Measurements from ENCODE around the gene IRX2.

Gene IRX2

DNA sequence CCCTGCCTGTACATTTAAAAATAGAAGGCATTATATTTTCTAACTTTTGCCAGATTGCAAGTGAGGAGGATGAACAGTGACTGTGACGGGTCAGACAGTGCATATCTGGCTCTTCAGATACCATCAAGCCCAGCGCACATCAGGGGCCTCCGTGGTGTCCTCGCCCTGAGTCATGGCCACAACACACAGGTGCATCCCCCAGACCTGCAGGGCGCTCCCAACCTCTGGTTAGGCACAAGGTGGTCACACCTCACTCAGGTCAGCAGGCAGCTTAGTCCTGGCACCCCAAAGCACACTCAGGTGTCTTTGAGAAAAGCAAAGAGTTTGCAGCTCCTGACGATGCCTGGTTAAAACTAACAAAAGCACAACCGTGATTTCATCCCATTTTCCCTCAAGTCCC is 28.6 kb downstream of the IRX2 start:
- no peaks in the 10 kb centered on the region for H3K27me3 ChIP-seq (ENCODE audit: control insufficient read depth, insufficient read depth, low read length)
- H3K9ac ChIP-seq, result no peak overlapping the region
- no peaks in the 10 kb centered on the region for H3K9me3 ChIP-seq (ENCODE audit: control insufficient read depth, low read length)
- no peaks in the 10 kb centered on the region for H3K4me1 ChIP-seq
- no peak overlapping the region for H3K4me2 ChIP-seq (ENCODE audit: low read length)
- H3K36me3 ChIP-seq (ENCODE audit: control insufficient read depth, insufficient read depth, low read length), result no peaks in the 10 kb centered on the region
- H3K79me2 ChIP-seq, result no peaks in the 10 kb centered on the region
- no peak overlapping the region for H2AFZ ChIP-seq
- H3K4me3 ChIP-seq (ENCODE audit: low read depth, low read length), result no peak overlapping the region
- TF ChIP-seq, protein P1, sequence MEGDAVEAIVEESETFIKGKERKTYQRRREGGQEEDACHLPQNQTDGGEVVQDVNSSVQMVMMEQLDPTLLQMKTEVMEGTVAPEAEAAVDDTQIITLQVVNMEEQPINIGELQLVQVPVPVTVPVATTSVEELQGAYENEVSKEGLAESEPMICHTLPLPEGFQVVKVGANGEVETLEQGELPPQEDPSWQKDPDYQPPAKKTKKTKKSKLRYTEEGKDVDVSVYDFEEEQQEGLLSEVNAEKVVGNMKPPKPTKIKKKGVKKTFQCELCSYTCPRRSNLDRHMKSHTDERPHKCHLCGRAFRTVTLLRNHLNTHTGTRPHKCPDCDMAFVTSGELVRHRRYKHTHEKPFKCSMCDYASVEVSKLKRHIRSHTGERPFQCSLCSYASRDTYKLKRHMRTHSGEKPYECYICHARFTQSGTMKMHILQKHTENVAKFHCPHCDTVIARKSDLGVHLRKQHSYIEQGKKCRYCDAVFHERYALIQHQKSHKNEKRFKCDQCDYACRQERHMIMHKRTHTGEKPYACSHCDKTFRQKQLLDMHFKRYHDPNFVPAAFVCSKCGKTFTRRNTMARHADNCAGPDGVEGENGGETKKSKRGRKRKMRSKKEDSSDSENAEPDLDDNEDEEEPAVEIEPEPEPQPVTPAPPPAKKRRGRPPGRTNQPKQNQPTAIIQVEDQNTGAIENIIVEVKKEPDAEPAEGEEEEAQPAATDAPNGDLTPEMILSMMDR (IDR thresholded peaks at IDR 0.05), result no peak
- H3K27ac ChIP-seq, result no peak overlapping the region

DNA sequence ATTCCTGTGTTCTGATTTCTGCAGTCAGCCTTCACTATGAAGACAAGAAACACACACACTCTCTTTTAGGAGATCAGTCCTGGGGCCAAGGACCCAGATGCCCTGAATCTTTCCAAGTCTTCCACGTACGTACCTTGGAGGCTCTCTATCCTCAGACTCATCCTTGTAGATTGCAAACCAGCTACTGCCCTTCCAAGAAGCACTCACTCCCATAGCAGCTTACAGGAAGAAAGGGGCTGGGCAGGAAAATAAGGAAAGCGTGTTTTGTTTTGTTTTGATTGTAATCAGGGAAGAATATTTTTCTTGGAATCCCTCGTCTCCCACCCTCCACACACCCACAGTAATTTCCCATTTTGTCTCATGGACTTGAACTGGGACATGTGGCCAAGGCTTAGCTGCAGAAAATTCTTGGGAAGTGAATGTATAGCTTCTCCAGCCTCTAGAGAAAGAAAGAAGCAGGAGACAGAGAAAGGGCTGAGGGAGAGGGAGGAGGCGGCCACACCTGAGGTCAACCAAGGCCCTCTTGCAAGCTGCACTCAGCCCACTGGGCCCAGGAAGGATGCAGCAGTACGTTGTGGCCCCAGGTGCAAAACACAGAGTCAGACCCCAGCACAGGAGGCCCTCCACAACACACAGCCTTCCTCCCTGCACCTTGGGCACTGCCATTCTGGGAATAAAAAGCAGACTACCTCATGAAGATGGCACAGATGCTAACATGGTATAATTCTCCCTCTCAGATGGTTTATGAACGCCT is 29.9 kb downstream of the IRX2 start:
- no peak overlapping the region for H3K9ac ChIP-seq
- TF ChIP-seq, protein P1 (IDR thresholded peaks at IDR 0.05), result no peak
- no peak overlapping the region for H3K27ac ChIP-seq
- no peaks in the 10 kb centered on the region for H3K36me3 ChIP-seq (ENCODE audit: control insufficient read depth, insufficient read depth, low read length)
- H3K4me3 ChIP-seq (ENCODE audit: low read depth, low read length), result no peak overlapping the region
- H3K4me2 ChIP-seq (ENCODE audit: low read length), result no peak overlapping the region
- H3K79me2 ChIP-seq, result no peaks in the 10 kb centered on the region
- no peaks in the 10 kb centered on the region for H3K4me1 ChIP-seq
- no peaks in the 10 kb centered on the region for H3K27me3 ChIP-seq (ENCODE audit: control insufficient read depth, insufficient read depth, low read length)
- H3K9me3 ChIP-seq (ENCODE audit: control insufficient read depth, low read length), result no peaks in the 10 kb centered on the region
- no peak overlapping the region for H2AFZ ChIP-seq

GRCh38 chr5:2719332-2719731 is 32.1 kb downstream of the IRX2 start:
- Histone ChIP-seq H3K9ac (no peak overlapping the region), H3K9me3 (ENCODE audit: control insufficient read depth, low read length) (no peaks in the 10 kb centered on the region), H3K4me1 (no peaks in the 10 kb centered on the region), H3K4me3 (ENCODE audit: low read depth, low read length) (no peak overlapping the region), H3K27ac (no peak overlapping the region), H2AFZ (no peak overlapping the region), H3K36me3 (ENCODE audit: control insufficient read depth, insufficient read depth, low read length) (no peaks in the 10 kb centered on the region), H3K4me2 (ENCODE audit: low read length) (no peak overlapping the region), H3K27me3 (ENCODE audit: control insufficient read depth, insufficient read depth, low read length) (no peaks in the 10 kb centered on the region), H3K79me2 (no peaks in the 10 kb centered on the region)
- TF ChIP-seq, protein P1 (IDR thresholded peaks at IDR 0.05), result no peak

DNA sequence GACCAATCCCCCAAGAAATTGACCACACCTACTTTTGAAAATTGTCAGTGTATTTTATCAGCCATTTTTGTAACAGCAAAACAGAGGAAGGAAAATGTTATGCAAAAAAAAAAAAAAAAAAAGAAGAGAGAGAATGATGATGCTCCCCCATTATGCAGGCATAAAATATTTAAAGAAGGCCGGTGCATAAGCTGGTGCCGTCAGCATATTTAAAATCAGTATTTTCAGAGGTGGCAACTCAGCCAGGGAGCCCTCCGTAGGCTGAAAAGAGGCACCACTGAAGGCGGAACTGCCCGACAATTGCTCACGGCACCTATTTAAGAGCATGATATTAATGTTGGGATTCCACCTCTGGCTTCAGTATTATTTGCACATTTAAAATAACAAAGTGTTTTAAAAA is 33.4 kb downstream of the IRX2 start:
- H3K4me1 ChIP-seq, result no peaks in the 10 kb centered on the region
- no peak overlapping the region for H3K27ac ChIP-seq
- H3K9me3 ChIP-seq (ENCODE audit: control insufficient read depth, low read length), result no peaks in the 10 kb centered on the region
- no peak overlapping the region for H3K9ac ChIP-seq
- TF ChIP-seq, protein P1 (IDR thresholded peaks at IDR 0.05), result no peak
- H2AFZ ChIP-seq, result no peak overlapping the region
- H3K4me3 ChIP-seq (ENCODE audit: low read depth, low read length), result no peak overlapping the region
- H3K79me2 ChIP-seq, result no peaks in the 10 kb centered on the region
- H3K27me3 ChIP-seq (ENCODE audit: control insufficient read depth, insufficient read depth, low read length), result no peaks in the 10 kb centered on the region
- no peaks in the 10 kb centered on the region for H3K36me3 ChIP-seq (ENCODE audit: control insufficient read depth, insufficient read depth, low read length)
- no peak overlapping the region for H3K4me2 ChIP-seq (ENCODE audit: low read length)

- no peaks in the 10 kb centered on the region for H3K79me2 ChIP-seq
- H3K36me3 ChIP-seq (ENCODE audit: control insufficient read depth, insufficient read depth, low read length), result no peaks in the 10 kb centered on the region
- H3K9ac ChIP-seq, result no peak overlapping the region
- H3K4me3 ChIP-seq (ENCODE audit: low read depth, low read length), result no peak overlapping the region
- no peak overlapping the region for H3K4me2 ChIP-seq (ENCODE audit: low read length)
- TF ChIP-seq, protein P1 (IDR thresholded peaks at IDR 0.05), result no peak
- H3K9me3 ChIP-seq (ENCODE audit: control insufficient read depth, low read length), result no peaks in the 10 kb centered on the region
- no peak overlapping the region for H2AFZ ChIP-seq
- no peaks in the 10 kb centered on the region for H3K4me1 ChIP-seq
- no peak overlapping the region for H3K27ac ChIP-seq
- H3K27me3 ChIP-seq (ENCODE audit: control insufficient read depth, insufficient read depth, low read length), result no peaks in the 10 kb centered on the region
These were observed 35.6 kb downstream of the IRX2 start for GRCh38 chr5:2715856-2716255.

All from parathyroid adenoma (tissue), 2 donors.